DMS153 (cell line): ENCODE measurements around the gene RNF213.
"Not testable (repeated sequence)": the region's sequence is repeated elsewhere in the genome, so short reads cannot be mapped to it uniquely, and the experiment has no call there.

Source experiments
- DNase-seq: peaks from one replicate; lab custom pipeline; 2025; lab: John Stamatoyannopoulos, UW

Gene RNF213

GRCh38 chr17:80319999-80320344 lies 59.3 kb downstream of the RNF213 start:
- no peak for DNase-seq

GRCh38 chr17:80320496-80320895 lies 59.8 kb downstream of the RNF213 start:
- DNase-seq, result no peak

- DNase-seq, result no peak
These were observed 62.2 kb downstream of the RNF213 start for GRCh38 chr17:80322864-80323263.

GRCh38 chr17:80323982-80324381 lies 63.3 kb downstream of the RNF213 start:
- DNase-seq, result no peak

GRCh38 chr17:80327518-80327917 lies 66.9 kb downstream of the RNF213 start:
- no peak for DNase-seq

- DNase-seq, result no peak
These were observed 68.2 kb downstream of the RNF213 start for GRCh38 chr17:80328634-80329380.

GRCh38 chr17:80329421-80329820 lies 68.8 kb downstream of the RNF213 start:
- not testable (repeated sequence) for DNase-seq

GRCh38 chr17:80330276-80330675 lies 69.6 kb downstream of the RNF213 start:
- no peak for DNase-seq

- not testable (repeated sequence) for DNase-seq
These were observed 70.3 kb downstream of the RNF213 start for GRCh38 chr17:80330938-80331337.

- DNase-seq, result no peak
These were observed 71.2 kb downstream of the RNF213 start for GRCh38 chr17:80331820-80332219.

- no peak for DNase-seq
These were observed 76.7 kb downstream of the RNF213 start for GRCh38 chr17:80337195-80337895.

- DNase-seq, result no peak
These were observed 78.5 kb downstream of the RNF213 start for GRCh38 chr17:80339118-80339517.

GRCh38 chr17:80339731-80340456 lies 79.2 kb downstream of the RNF213 start:
- no peak for DNase-seq

GRCh38 chr17:80345321-80345720 lies 84.7 kb downstream of the RNF213 start:
- no peak for DNase-seq

- no peak for DNase-seq
These were observed 85.3 kb downstream of the RNF213 start for GRCh38 chr17:80345841-80346497.

GRCh38 chr17:80346498-80347275 lies 86.0 kb downstream of the RNF213 start:
- DNase-seq, result no peak

- DNase-seq, result no peak
These were observed 86.9 kb downstream of the RNF213 start for GRCh38 chr17:80347536-80347935.

GRCh38 chr17:80347948-80348351 lies 87.3 kb downstream of the RNF213 start:
- no peak for DNase-seq

GRCh38 chr17:80348551-80349150 lies 88.0 kb downstream of the RNF213 start:
- no peak for DNase-seq

- no peak for DNase-seq
These were observed 88.5 kb downstream of the RNF213 start for GRCh38 chr17:80349151-80349651.

- no peak for DNase-seq
These were observed 89.1 kb downstream of the RNF213 start for GRCh38 chr17:80349751-80350150.
